ENCODE measurements around the gene ANK2. TPM values are rescaled to one million over a fixed set of nuclear protein-coding genes. Genes with fewer than 3 reads are reported as not detected.

ANK2 gene
- total RNA-seq, 1 experiment from 2014 or later: 5.6 TPM

- no peaks in the 10 kb centered on the region for H3K79me2 ChIP-seq (ENCODE audit: insufficient read depth, low read length)
- DNase-seq (ENCODE audit: low read depth, low spot score) (no peak), ATAC-seq (no peak)
- intact Hi-C loops (cut with micrococcal nuclease): no loop called here
- ChIA-PET CTCF (no interaction called here), POLR2A (no interaction called here), RAD21 (ENCODE audit: low non-redundant PET in 1 of 2, low total read pairs in 2 of 2, uncharacterized antibody in 2 of 2, unreplicated experiment in 2 of 2) (no interaction called here)
- no peaks in the 10 kb centered on the region for H3K27me3 ChIP-seq (ENCODE audit: insufficient read depth, low read length)
- H3K4me3 ChIP-seq (replicated peaks in 1 of 2; ENCODE audit: low read depth in 1 of 2, low read length in 2 of 2): no peak overlapping the region
- BruUV-seq (replicated peaks): no TSS peak
- no peak overlapping the region for H3K4me2 ChIP-seq (ENCODE audit: low read length)
- H3K9me2 ChIP-seq (ENCODE audit: insufficient read depth): no peaks in the 10 kb centered on the region
- H3K9me3 ChIP-seq (ENCODE audit: control insufficient read depth in 1 of 2, insufficient read depth in 1 of 2, low read depth in 1 of 2, low read length in 2 of 2): no peaks in the 10 kb centered on the region
- no peaks in the 10 kb centered on the region for H3K36me3 ChIP-seq (ENCODE audit: control insufficient read depth in 1 of 2, insufficient read depth in 2 of 2, low read length in 2 of 2)
- no peak overlapping the region for H3K27ac ChIP-seq (ENCODE audit: low read depth, low read length)
- no peak overlapping the region for H3K9ac ChIP-seq (ENCODE audit: low read length)
- no peak overlapping the region for H2AFZ ChIP-seq (ENCODE audit: low read depth, low read length, poor library complexity, severe bottlenecking)
- H4K20me1 ChIP-seq (ENCODE audit: insufficient read depth): no peaks in the 10 kb centered on the region; the same call in 1 of the 2 replicates
- TF ChIP-seq SIN3A (IDR thresholded peaks at IDR 0.05; ENCODE audit: low read depth): no peak
- TF ChIP-seq FOSL1 (IDR thresholded peaks at IDR 0.05; ENCODE audit: low read depth): no peak
- TF ChIP-seq JUND (IDR thresholded peaks at IDR 0.05): no peak
- TF ChIP-seq TCF7L2 (IDR thresholded peaks at IDR 0.05; ENCODE audit: borderline replicate concordance, extremely low read depth, insufficient read depth, insufficient read length): no peak
- TF ChIP-seq ATF3 (IDR thresholded peaks at IDR 0.05): no peak
- TF ChIP-seq ZFX (IDR thresholded peaks at IDR 0.05): no peak
- TF ChIP-seq RAD21 (IDR thresholded peaks at IDR 0.05; ENCODE audit: low read depth): no peak
- TF ChIP-seq CEBPB (IDR thresholded peaks at IDR 0.05; ENCODE audit: low read depth): no peak
- TF ChIP-seq EZH2 (IDR thresholded peaks at IDR 0.05): no peak
- no peak for TF ChIP-seq CBX3 (IDR thresholded peaks at IDR 0.05; ENCODE audit: low read depth)
- TF ChIP-seq EGR1 (IDR thresholded peaks at IDR 0.05; ENCODE audit: low read depth): no peak
- TF ChIP-seq ZNF274 (IDR thresholded peaks at IDR 0.05; ENCODE audit: low read depth, low read length): no peak
- no peak for TF ChIP-seq EZH2phosphoT487 (IDR thresholded peaks at IDR 0.05; ENCODE audit: borderline replicate concordance)
- H3K4me1 ChIP-seq (ENCODE audit: control insufficient read depth in 1 of 2, insufficient read depth in 2 of 2, low read length in 2 of 2): no peaks in the 10 kb centered on the region
These were observed 25.1 kb upstream of the ANK2 start for GRCh38 chr4:113024388-113024787.

GRCh38 chr4:113025416-113025815 is 24.0 kb upstream of the ANK2 start:
- intact Hi-C loops (cut with micrococcal nuclease): no loop called here
- no peaks in the 10 kb centered on the region for H3K9me3 ChIP-seq (ENCODE audit: control insufficient read depth in 1 of 2, insufficient read depth in 1 of 2, low read depth in 1 of 2, low read length in 2 of 2)
- H3K9ac ChIP-seq (ENCODE audit: low read length): no peak overlapping the region
- no TSS peak for BruUV-seq (replicated peaks)
- no peak overlapping the region for H3K27ac ChIP-seq (ENCODE audit: low read depth, low read length)
- no peaks in the 10 kb centered on the region for H4K20me1 ChIP-seq (ENCODE audit: insufficient read depth)
- CTCF ChIA-PET: no interaction called here
- RAD21 ChIA-PET (ENCODE audit: low non-redundant PET in 1 of 2, low total read pairs in 2 of 2, uncharacterized antibody in 2 of 2, unreplicated experiment in 2 of 2): no interaction called here
- H3K4me2 ChIP-seq (ENCODE audit: low read length): no peak overlapping the region
- H3K36me3 ChIP-seq (ENCODE audit: control insufficient read depth in 1 of 2, insufficient read depth in 2 of 2, low read length in 2 of 2): no peaks in the 10 kb centered on the region
- H3K9me2 ChIP-seq (ENCODE audit: insufficient read depth): no peaks in the 10 kb centered on the region
- H3K27me3 ChIP-seq (ENCODE audit: insufficient read depth, low read length): no peaks in the 10 kb centered on the region
- no peak for ATAC-seq
- no peak for DNase-seq (ENCODE audit: low read depth, low spot score)
- POLR2A ChIA-PET: no interaction called here
- no peaks in the 10 kb centered on the region for H3K4me1 ChIP-seq (ENCODE audit: control insufficient read depth in 1 of 2, insufficient read depth in 2 of 2, low read length in 2 of 2)
- no peaks in the 10 kb centered on the region for H3K79me2 ChIP-seq (ENCODE audit: insufficient read depth, low read length)
- no peak overlapping the region for H2AFZ ChIP-seq (ENCODE audit: low read depth, low read length, poor library complexity, severe bottlenecking)
- H3K4me3 ChIP-seq (replicated peaks in 1 of 2; ENCODE audit: low read depth in 1 of 2, low read length in 2 of 2): no peak overlapping the region
- TF ChIP-seq CTCF (IDR thresholded peaks at IDR 0.05 in 2 of 3, conservative IDR thresholded peaks at IDR 0.05 in 1 of 3; ENCODE audit: borderline replicate concordance in 1 of 3, insufficient read depth in 1 of 3, low read depth in 2 of 3, low read length in 2 of 3) (no peak), POLR2AphosphoS5 (IDR thresholded peaks at IDR 0.05; ENCODE audit: low read depth, low read length) (no peak), CEBPB (IDR thresholded peaks at IDR 0.05; ENCODE audit: low read depth) (no peak), MAX (IDR thresholded peaks at IDR 0.05) (no peak), FOSL1 (IDR thresholded peaks at IDR 0.05; ENCODE audit: low read depth) (no peak), ZNF274 (IDR thresholded peaks at IDR 0.05; ENCODE audit: low read depth, low read length) (no peak), ZFX (IDR thresholded peaks at IDR 0.05) (no peak), TCF7L2 (IDR thresholded peaks at IDR 0.05; ENCODE audit: borderline replicate concordance, extremely low read depth, insufficient read depth, insufficient read length) (no peak), JUND (IDR thresholded peaks at IDR 0.05) (no peak), SRF (IDR thresholded peaks at IDR 0.05; ENCODE audit: low read depth) (no peak), YY1 (IDR thresholded peaks at IDR 0.05; ENCODE audit: extremely low read depth, insufficient replicate concordance, low read depth, low read length) (no peak)
